HEK293T (cell line): Measurements from ENCODE around the gene SLC19A3.

Experiments
- CTCF ChIA-PET: fragments of 350-600 bp; formaldehyde crosslinking; extraction: SDS; loops from one replicate; lab custom pipeline; 2021; ENCODE audit warnings: antibody characterized with exemption, inconsistent platforms; lab: Yijun Ruan, JAX
- POLR2A ChIA-PET: fragments of 350-600 bp; formaldehyde crosslinking; extraction: SDS; loops from one replicate; lab custom pipeline; 2020; ENCODE audit warnings: antibody characterized with exemption, inconsistent platforms; lab: Yijun Ruan, JAX
- DNase-seq: peaks from one replicate; pipeline ENCODE4 v3.0.0; 2012; ENCODE audit warnings: mixed read lengths; ENCODE audit errors: extremely low spot score
- ARNT ChIP-seq: fragments of 450-650 bp; IDR thresholded peaks from 2 replicates; pipeline ENCODE4 v1.6.1; 2017; ENCODE audit warnings: mild to moderate bottlenecking
- BHLHE40 ChIP-seq: fragments of 450-650 bp; IDR thresholded peaks from 2 replicates; pipeline ENCODE4 v1.6.1; 2016; ENCODE audit warnings: mild to moderate bottlenecking, moderate library complexity, borderline replicate concordance
- CTBP1 ChIP-seq: fragments of 450-650 bp; IDR thresholded peaks from 2 replicates; pipeline ENCODE4 v1.6.1; 2016; ENCODE audit warnings: borderline replicate concordance
- ELF4 ChIP-seq: fragments of 450-650 bp; IDR thresholded peaks from 2 replicates; pipeline ENCODE4 v1.6.1; 2017; ENCODE audit warnings: antibody characterized with exemption
- FOXA1 ChIP-seq: fragments of 450-650 bp; IDR thresholded peaks from 2 replicates; pipeline ENCODE4 v1.6.1; 2016; ENCODE audit warnings: mild to moderate bottlenecking
- FOXK2 ChIP-seq: fragments of 450-650 bp; IDR thresholded peaks from 2 replicates; pipeline ENCODE4 v1.6.1; 2016; ENCODE audit warnings: mild to moderate bottlenecking
- FOXM1 ChIP-seq: fragments of 450-650 bp; IDR thresholded peaks from 2 replicates; pipeline ENCODE4 v1.6.1; 2017; ENCODE audit warnings: mild to moderate bottlenecking, borderline replicate concordance
- HDGF ChIP-seq: fragments of 450-650 bp; IDR thresholded peaks from 2 replicates; pipeline ENCODE4 v1.6.1; 2017; ENCODE audit warnings: antibody characterized with exemption, borderline replicate concordance
- L3MBTL2 ChIP-seq: fragments of 450-650 bp; conservative IDR thresholded peaks from 2 replicates; pipeline ENCODE4 v1.6.1; 2016; ENCODE audit warnings: mild to moderate bottlenecking
- LEF1 ChIP-seq: fragments of 450-650 bp; IDR thresholded peaks from 2 replicates; pipeline ENCODE4 v1.6.1; 2017; ENCODE audit warnings: mild to moderate bottlenecking, borderline replicate concordance
- NFRKB ChIP-seq: fragments of 450-650 bp; IDR thresholded peaks from 2 replicates; pipeline ENCODE4 v1.6.1; 2016; ENCODE audit warnings: mild to moderate bottlenecking, moderate library complexity
- SP1 ChIP-seq: fragments of 450-650 bp; IDR thresholded peaks from 2 replicates; pipeline ENCODE4 v1.6.1; 2017
- SUZ12 ChIP-seq: fragments of 450-650 bp; IDR thresholded peaks from 2 replicates; pipeline ENCODE4 v1.6.1; 2016; ENCODE audit warnings: mild to moderate bottlenecking
- TARDBP ChIP-seq: fragments of 450-650 bp; IDR thresholded peaks from 2 replicates; pipeline ENCODE4 v1.6.1; 2016
- ZNF384 ChIP-seq: fragments of 450-650 bp; IDR thresholded peaks from 2 replicates; pipeline ENCODE4 v1.6.1; 2016
- TF ChIP-seq, protein P1 (sequence below): fragments of 450-650 bp; IDR thresholded peaks from 2 replicates; pipeline ENCODE4 v1.6.1; 2016

Gene SLC19A3

DNA sequence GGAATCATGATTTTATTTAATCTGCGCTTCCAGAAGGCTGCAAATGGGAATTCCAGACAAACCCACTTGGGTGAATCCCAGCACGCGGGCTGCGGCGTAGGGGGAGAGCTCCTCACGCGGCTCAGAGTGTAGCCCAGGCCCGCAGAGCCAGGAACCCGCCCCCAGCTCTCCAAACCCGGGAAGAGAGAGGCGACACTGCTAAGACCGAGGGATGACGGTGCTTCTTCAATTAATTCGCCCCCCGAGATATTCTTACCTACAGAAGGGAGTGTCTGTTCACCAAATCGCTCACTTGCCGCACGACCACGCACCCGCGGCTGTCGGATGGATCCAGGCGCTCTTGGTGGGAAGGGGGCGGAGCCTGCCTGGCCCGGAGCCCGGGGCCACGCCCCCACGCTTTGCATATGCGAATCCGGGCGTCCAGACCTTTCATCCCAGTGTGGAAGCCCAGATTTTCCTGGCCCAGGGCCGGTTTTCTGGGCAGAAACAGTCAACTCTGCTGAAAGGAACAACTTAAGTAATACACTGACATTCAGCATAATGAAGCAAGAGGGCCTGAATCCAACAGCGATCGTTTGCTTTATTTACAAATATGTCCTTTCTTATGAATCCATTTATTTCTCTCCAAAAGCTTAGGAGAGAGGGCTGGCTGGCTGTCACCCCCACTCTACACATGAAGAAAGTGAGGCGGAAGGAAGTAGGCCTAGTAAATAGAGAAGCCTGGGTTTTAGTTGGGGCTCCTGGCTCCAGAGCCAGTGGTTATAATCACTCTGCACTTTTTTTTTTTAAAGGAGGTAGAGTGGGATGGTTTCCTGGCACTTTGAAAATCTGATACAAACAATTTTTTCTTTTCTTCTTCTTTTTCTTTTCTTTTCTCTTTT lies at the start of gene SLC19A3:
SLC19A3 (minus strand) TSS at position 342 of the 881 bp plus-strand sequence. CDS start 15,710 bp downstream, outside the sequence.
- no peak for TF ChIP-seq FOXA1
- no peak for TF ChIP-seq ARNT
- TF ChIP-seq ELF4, result no peak
- TF ChIP-seq ZNF384, result no peak
- TF ChIP-seq SP1, result no peak
- no peak for TF ChIP-seq L3MBTL2
- TF ChIP-seq BHLHE40, result no peak
- TF ChIP-seq TARDBP, result no peak
- TF ChIP-seq FOXK2, result no peak
- TF ChIP-seq, protein P1, sequence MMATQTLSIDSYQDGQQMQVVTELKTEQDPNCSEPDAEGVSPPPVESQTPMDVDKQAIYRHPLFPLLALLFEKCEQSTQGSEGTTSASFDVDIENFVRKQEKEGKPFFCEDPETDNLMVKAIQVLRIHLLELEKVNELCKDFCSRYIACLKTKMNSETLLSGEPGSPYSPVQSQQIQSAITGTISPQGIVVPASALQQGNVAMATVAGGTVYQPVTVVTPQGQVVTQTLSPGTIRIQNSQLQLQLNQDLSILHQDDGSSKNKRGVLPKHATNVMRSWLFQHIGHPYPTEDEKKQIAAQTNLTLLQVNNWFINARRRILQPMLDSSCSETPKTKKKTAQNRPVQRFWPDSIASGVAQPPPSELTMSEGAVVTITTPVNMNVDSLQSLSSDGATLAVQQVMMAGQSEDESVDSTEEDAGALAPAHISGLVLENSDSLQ, result no peak
- TF ChIP-seq LEF1, result no peak
- no peak for TF ChIP-seq HDGF
- no peak for TF ChIP-seq SUZ12
- no peak for TF ChIP-seq FOXM1
- TF ChIP-seq NFRKB, result no peak
- TF ChIP-seq CTBP1, result no peak
- POLR2A ChIA-PET, result no interaction called here
- DNase-seq, result peak; percentile 66
- CTCF ChIA-PET, result no interaction called here

GRCh38 chr2:227766373-227766883 lies 48.6 kb upstream of the SLC19A3 start:
- no peak for TF ChIP-seq ZNF384
- no peak for TF ChIP-seq LEF1
- TF ChIP-seq BHLHE40, result no peak
- TF ChIP-seq SUZ12, result no peak
- TF ChIP-seq FOXA1, result no peak
- DNase-seq, result peak; percentile 79
- POLR2A ChIA-PET, result interaction anchor here (1.1 kb wide), 1 partner anchor 108 kb away, joined by 3 read pairs; no protein-coding TSS in a partner anchor
- CTCF ChIA-PET, result interaction anchor here (0.6 to 2.7 kb wide), 13 partner anchors 27 to 633 kb away, joined by 3 to 28 read pairs (median 4); no protein-coding TSS in a partner anchor

DNA sequence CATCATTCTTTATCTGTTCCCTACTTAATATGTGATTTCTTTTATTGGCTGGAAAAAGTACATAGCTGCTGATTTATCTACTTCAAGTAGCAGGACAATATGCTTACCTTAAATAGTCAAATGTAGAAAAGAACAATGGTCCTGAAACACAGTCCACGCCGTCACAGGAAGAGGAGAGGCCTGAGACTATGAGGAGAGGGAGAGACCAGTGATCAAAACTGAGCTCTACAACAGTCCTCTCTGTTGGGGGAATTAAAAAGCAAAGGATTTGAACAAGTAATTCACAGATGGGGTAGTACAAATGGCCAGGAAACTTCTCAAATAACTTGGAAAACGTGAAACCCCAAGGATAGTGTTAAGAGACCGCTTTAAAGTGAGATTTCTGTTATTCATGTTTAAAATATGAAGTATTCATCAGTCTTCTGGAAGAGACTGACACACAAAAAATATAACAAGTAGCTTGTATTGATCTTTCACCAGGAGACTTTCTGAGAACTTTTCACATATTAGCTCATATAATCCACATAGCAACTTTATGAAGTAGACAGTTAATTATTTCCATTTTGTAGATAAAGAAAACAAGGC lies 48.1 kb upstream of the SLC19A3 start:
- POLR2A ChIA-PET, result interaction anchor here (1.1 kb wide), 1 partner anchor 107 kb away, joined by 3 read pairs; no protein-coding TSS in a partner anchor
- CTCF ChIA-PET, result interaction anchor here (0.6 to 2.7 kb wide), 14 partner anchors 18 to 632 kb away, joined by 3 to 28 read pairs (median 4); no protein-coding TSS in a partner anchor
- no peak for DNase-seq
- TF ChIP-seq, protein P1, result no peak
- TF ChIP-seq NFRKB (no peak), L3MBTL2 (no peak), HDGF (no peak), SP1 (no peak), BHLHE40 (no peak), SUZ12 (no peak), CTBP1 (no peak), TARDBP (no peak), ARNT (no peak), LEF1 (no peak), ZNF384 (no peak), FOXM1 (no peak), FOXK2 (no peak), FOXA1 (no peak), ELF4 (no peak)

DNA sequence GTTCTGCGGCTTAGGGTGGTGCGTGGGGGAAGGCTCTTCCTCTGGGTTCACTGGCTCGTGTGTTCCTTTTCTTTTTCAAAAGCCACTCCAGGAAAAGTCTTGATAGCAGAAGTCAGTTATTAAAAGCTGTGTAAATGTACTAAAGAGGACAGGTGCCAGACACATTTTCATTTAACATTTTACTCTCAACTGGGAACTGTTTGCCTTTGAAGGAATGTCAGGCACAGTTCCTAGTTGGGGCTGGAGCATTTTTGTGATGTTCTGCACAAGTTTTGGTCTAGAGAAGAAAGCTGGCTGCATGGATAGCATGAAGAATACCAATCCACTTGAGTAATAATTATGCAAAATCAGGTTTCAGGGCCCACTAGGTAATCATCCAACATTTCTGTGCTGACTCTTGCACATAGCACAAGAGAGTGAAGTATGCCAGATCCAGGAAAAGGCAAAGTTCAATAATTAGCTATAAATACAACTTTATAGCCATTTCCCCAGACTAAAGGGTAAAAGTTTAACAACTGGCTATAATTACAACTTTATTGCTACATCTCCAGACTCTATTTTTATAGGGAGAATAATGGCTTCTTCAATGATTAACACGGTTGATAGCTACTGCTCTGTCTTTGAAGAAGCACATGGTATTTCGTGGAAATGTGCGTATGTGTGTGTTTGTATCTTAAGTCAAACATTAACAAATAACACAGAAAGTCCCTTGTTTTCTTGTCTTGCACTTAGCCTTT lies 44.1 kb upstream of the SLC19A3 start:
- TF ChIP-seq LEF1, result no peak
- TF ChIP-seq ARNT, result no peak
- no peak for TF ChIP-seq ZNF384
- no peak for TF ChIP-seq TARDBP
- TF ChIP-seq SP1, result no peak
- TF ChIP-seq FOXA1, result no peak
- no peak for TF ChIP-seq ELF4
- TF ChIP-seq HDGF, result no peak
- no peak for TF ChIP-seq CTBP1
- no peak for TF ChIP-seq L3MBTL2
- no peak for TF ChIP-seq BHLHE40
- TF ChIP-seq FOXM1, result no peak
- no peak for TF ChIP-seq NFRKB
- TF ChIP-seq, protein P1, result no peak
- no peak for TF ChIP-seq FOXK2
- TF ChIP-seq SUZ12, result no peak
- DNase-seq, result no peak
- ChIA-PET POLR2A (no interaction called here), CTCF (interaction anchor here (0.7 to 3.3 kb wide), 2 partner anchors 104 to 630 kb away, joined by 3 to 14 read pairs; no protein-coding TSS in a partner anchor)
